HG03521 (cell line): Measurements from ENCODE around the gene EPHA1.
"Not testable (repeated sequence)": the region's sequence is repeated elsewhere in the genome, so short reads cannot be mapped to it uniquely, and the experiment has no call there.

Experiments
- ATAC-seq: cut with Tn5 transposase; IDR thresholded peaks from one replicate; pipeline ENCODE4 v1.9.1; 2021; ENCODE audit warnings: mild to moderate bottlenecking, moderate library complexity; ENCODE audit not compliant: unreplicated experiment

Gene EPHA1

DNA sequence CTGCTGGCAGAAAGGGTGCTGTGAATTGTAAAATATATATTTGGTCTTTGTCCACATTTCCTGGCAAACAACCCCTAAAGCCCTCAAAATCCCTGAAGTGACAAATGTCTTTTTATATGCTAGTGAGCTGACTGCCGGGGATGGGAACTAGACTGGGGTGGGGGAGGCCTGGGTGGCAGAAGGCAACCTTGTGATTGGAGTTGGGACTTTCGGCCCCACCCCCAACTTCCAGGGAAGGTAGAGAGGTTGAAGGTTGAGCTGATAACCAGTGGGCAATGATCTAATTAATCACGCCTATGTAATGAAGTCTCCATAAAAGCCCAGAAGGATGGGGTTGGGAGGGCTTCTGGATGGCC is 2.7 kb downstream of the EPHA1 start:
- no peak for ATAC-seq

DNA sequence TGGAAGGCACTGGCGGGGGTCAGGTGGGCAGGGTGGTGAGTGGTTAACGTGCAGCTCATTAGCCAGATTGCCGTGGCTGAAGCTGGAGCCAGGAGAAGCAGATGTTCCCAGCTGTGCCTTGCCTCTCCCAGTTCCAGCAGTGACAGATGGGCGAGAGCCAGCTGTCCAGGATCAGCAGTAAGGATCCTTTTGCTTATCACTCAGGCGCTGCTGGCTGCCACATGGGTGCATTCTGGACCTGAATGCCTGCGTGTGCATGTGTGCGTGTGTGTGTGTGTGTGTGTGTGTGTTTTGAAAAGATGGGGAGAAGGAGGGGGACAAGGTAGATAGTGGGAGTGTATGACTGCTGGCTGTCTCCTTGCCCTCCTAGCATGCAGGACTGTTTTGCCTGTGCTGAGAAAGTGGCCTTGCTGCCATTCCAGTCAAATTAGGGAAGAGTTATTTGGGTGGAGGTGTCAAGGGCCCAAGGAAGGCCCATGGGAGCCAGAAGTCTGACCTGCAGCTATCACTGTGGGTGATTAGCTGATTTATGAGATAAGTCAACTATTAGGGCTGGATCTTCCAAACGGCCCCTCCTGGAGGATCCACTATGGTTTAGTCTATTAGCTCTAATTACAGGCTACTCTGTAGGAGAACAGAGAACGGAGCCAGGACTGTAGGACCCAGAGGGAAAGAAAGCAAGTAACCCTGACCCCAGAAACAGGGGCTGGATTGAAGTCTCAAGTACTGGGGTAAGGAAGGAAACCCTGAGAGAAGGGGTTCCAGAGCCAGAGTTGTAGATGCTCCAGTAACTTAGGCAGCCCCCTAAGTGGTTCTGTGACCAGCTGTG is 3.3 kb downstream of the EPHA1 start:
- no peak for ATAC-seq

- not testable (repeated sequence) for ATAC-seq
These were observed 6.4 kb downstream of the EPHA1 start for GRCh38 chr7:143402233-143402632.

DNA sequence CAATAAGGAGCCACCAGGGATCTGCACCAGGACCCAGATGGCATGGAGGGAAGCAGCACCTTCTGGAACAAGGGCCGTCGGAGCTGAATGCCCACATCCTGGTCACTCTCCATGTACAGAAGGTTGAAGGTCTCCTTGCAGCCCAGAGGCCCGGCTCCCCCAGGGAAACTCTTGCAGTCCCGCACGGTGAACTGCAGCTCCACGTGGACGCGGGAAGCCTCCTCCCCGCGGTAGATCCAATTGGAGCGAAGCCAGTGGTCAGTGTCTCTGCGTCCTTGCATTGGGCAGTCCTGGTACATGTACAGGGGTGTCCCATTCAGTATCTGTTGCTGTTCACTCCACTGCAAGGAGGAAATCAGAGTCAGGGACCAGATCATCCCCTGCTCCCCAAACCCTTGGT is 7.4 kb downstream of the EPHA1 start:
- ATAC-seq, result no peak

- ATAC-seq, result no peak
These were observed 9.0 kb downstream of the EPHA1 start for GRCh38 chr7:143399642-143400041.

DNA sequence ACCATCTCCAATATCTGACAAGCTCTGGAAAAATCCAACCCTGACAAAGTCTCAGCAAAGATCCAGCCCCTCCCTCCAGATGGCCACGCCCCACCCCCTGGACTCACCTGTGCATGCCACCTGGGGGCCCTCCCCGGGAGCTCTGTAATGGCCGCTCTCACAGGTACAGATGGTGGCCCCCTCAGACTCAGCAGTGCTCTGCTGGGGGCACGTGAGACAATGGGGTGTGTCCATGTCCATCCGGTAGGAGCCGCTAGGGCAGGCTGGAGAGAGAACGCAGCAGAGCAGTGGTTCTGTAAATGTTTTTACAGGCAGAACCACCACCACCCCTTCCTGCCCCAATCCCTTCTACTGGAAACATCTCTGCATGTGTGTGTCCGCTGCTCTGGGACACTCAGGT is 9.5 kb downstream of the EPHA1 start:
- ATAC-seq, result no peak

DNA sequence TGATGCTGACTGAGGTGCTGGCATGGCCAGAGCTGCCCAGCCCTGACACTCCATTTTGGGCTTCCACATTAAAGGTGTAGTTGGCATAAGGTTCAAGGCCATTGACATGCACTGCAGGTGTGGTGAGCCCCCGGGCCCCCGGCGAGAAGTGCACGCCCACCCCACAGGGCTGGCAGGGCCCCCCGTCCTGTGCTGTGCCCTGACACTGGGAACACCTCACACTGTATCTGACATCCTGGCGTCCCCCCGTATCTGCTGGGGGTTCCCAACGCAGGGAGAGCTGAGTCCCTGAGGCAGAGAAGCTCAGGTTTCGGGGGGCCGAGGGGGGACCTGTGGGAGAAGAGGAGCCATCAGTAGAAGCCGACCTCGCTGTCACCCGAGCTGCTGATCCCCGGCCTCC is 10.0 kb downstream of the EPHA1 start:
- ATAC-seq, result no peak

DNA sequence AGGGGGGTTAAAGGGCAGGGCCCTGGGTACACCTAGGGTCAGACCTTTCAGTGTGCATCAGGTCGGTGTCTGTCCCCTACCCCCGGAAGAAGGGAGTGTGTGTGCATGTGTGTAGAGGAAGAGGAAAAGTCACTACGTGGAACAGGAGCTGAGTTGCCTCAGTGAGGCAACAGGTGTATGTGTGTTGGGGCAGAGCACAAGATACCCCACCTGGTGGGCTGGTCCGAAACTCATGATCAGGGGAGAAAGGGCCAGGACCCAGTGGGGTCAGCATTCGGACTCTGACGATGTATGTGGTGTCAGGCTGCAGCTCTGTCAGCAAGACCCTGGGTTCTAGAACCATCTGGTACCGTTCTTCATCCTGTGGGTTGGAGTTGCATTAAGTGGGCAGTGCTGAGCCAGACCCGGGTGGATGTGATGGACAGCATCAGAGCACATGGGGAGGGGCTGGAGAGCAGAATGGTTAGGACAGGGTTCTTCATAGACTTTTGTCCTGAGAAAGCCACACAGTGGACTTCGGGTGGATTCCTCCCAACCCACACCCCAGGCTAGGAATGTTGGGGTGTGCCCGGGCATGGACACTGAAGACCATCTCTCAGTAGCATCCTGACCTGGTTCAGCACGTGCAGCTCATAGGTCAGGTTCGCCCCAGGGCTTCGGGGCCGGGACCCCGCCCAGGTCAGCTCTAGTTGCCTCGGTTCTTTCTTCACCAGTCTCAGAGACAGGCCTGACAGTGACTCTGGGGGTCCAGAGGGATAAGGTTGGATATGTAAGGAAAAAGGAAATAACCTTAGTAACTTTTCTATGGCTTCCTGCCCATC is 10.7 kb downstream of the EPHA1 start:
- no peak for ATAC-seq

- no peak for ATAC-seq
These were observed 11.8 kb downstream of the EPHA1 start for GRCh38 chr7:143396625-143397556.

GRCh38 chr7:143396182-143396581 is 12.5 kb downstream of the EPHA1 start:
- ATAC-seq, result no peak

DNA sequence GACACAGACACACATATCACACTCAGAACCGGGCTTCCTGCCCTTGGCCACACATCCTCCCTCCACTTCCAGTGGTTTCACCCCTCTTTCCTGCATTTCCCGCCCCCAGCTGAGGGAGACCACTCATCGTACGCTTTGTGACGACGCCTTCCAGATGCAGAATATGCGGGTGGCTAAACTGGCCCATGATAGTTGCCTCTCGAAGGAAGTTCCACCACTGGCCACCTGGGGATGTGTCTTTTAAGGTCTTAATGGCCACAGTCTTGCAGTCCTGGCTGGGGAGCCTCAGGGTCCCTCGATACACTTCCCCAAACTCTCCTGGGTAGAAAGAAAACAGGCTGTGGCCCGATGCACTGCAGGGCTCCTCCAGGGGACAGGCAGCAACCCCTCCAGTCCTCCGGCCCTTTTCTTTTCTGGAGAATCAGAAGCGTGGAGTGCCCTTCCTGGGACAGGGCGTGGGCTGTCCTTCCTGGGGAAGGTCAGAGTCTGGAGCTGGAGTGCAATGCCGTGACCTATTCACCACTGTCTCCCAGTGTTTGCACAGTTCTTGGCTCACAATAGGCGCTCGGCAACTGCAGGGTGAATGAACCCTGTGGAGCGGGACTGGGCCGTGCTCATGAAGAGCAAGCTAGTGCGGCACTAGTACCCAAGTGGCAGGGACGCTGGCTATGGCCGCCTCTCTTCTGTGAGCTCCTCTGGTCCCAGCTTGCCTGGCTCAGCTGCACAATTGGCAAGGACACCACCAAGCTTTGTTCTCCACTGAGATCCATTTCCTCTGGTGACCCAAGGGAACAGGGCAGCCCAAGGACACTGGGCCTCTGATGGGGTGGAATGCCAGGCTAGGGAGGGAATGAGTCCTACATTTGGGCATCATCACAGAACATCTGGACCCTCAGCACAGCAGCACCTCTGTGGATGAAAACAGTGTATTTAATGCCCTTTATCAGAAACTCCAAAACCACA is 13.2 kb downstream of the EPHA1 start:
- ATAC-seq, result no peak

- ATAC-seq, result no peak
These were observed 13.9 kb downstream of the EPHA1 start for GRCh38 chr7:143394777-143395176.

DNA sequence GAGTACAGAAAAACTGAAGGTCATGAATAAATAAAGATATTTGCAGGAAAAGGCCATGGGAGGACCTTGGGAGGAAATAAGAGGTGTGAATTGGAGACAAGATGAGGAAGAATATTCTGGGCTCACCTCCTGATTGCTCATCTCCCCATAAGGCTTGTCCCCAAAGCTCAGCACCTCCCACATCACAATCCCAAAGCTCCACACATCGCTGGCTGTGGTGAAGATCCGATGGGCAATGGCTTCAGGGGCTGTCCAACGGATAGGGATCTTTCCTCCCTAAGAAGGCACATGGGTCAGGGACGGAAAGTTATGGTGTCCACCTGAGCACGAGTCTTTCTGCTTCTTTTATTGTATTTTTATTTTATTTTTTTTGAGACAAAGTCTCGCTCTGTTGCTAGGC is 14.6 kb downstream of the EPHA1 start:
- no peak for ATAC-seq

DNA sequence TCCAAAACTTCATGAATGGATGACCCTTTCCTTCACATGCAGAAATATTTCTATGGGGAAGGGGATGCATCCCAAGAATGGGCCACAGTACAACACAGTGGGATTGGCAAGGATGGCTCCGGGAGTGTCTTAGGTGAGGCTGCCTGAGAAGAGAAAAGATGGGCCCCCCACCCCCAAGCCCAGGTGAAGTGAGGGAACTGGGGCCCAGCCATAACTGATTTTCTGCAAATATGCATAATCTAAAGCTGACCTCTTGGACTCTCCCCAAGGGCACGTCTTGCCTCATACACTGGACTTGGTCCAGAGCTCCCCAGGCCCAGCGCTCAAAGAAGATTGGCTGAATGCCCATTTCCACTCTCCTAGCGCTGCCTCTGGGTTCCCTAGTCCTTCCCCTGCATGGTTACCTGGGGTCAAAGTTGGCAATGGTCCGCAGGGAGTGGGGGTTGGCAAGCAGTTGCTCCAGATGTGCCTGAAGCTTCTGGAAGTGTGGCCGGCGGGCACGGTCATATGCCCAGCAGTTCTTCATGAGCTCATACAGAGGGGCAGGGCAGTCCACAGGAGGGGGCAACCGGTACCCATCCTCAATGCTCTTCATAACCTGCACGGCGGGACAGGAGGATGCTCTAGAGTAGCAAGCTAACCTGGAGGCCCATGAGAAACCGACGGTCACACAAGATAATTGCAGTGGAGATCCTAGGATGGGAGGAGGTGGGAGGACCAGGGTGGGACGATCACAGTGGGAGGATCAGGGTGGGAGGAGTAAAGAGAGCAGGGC is 15.2 kb downstream of the EPHA1 start:
- no peak for ATAC-seq

DNA sequence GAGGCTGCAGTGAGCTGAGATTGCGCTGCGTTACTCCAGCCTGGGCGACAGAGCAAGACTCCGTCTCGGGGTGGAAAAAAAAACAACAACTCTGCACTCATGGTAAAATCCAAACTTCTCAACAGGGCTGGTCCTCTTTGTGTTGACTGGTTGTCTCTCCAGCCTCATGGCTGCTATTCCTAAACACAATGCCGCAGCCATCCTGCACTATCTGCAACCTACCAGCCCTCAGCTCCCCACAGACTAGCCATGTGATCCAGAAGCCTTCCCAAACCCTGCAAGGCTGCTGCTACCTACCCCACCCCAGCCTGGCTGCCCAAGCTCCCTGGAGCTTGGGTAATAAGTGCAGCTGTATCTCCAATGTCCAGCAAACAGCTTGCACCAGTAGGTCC is 15.8 kb downstream of the EPHA1 start:
- no peak for ATAC-seq

DNA sequence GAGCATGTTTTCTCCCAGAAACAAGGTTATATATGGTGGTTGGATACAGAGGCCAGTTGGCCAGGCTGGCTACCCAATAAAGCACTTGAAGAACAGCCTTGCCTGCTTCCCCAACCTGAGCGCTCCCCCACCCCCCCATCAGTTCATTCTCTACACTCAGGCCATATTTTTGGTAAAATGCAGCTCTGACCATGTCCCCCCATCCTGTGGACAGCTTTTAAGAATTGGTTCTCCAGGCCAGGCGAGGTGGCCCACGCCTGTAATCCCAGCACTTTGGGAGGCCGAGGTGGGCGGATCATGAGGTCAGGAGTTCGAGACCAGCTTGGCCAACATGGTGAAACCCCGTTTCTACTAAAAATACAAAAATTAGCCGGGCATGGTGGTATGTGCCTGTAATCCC is 16.2 kb downstream of the EPHA1 start:
- ATAC-seq, result not testable (repeated sequence)

GRCh38 chr7:143391462-143392404 is 16.9 kb downstream of the EPHA1 start:
- no peak for ATAC-seq

- no peak for ATAC-seq
These were observed 17.8 kb downstream of the EPHA1 start for GRCh38 chr7:143390773-143391317.
